GM18502 (cell line): Measurements from ENCODE around the gene GPX2.
"Not testable (repeated sequence)": the region's sequence is repeated elsewhere in the genome, so short reads cannot be mapped to it uniquely, and the experiment has no call there.

Source experiments
- ATAC-seq: cut with Tn5 transposase; IDR thresholded peaks from one replicate; pipeline ENCODE4 v1.9.1; 2021; ENCODE audit warnings: mild to moderate bottlenecking; ENCODE audit not compliant: unreplicated experiment, poor library complexity

Gene GPX2

GRCh38 chr14:64915797-64916196 is 26.7 kb downstream of the GPX2 start:
- no peak for ATAC-seq

- ATAC-seq, result no peak
Measured at GRCh38 chr14:64915029-64915424, 27.5 kb downstream of the GPX2 start.

GRCh38 chr14:64914237-64915028 is 28.1 kb downstream of the GPX2 start, which contains the start of gene CHURC1:
CHURC1 (plus strand) TSS chr14:64914455; CDS start chr14:64914496, 41 bp downstream.
- peak; percentile 99 for ATAC-seq

- not testable (repeated sequence) for ATAC-seq
Measured at GRCh38 chr14:64913477-64913876, 29.1 kb downstream of the GPX2 start.

DNA sequence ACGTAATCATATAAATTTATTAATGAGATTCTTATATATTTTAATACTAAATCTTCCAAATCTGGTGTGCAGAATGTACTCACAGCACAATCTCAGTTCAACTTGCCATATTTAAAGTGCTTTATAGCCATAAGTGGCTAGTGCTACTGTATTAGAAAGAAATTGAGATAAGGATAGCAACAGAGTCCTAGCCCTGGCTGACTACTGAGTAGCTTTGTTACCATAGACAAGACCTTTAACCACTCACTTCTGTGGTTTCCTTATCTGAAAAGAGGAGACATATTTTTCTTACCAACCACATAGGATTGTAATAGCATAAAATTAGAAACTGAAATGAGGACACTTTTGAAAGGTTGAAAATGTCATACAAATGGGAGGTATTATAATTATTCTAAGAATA is 30.3 kb downstream of the GPX2 start:
- no peak for ATAC-seq

GRCh38 chr14:64910847-64911495 is 31.6 kb downstream of the GPX2 start:
- ATAC-seq, result no peak

GRCh38 chr14:64906022-64906421 is 36.5 kb downstream of the GPX2 start:
- ATAC-seq, result no peak

DNA sequence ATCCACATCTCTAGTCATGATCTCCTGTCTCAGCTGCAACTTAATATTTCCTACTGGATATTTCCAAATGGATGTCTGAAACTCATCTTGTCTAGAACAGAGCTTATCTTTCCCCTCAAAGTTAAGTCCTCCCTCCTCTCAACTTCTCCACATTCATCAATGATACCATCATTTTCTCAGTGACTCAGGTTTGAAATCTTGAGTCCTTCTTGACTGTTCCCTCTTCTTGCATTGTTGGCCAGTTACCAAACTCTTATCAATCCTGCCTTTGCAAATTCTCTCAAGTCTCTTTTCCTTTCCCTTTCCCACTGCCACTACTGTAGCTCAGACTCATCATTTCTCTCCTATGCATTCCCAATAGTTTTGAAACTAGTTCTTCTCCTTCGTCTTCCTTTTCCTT is 42.6 kb downstream of the GPX2 start:
- ATAC-seq, result no peak

DNA sequence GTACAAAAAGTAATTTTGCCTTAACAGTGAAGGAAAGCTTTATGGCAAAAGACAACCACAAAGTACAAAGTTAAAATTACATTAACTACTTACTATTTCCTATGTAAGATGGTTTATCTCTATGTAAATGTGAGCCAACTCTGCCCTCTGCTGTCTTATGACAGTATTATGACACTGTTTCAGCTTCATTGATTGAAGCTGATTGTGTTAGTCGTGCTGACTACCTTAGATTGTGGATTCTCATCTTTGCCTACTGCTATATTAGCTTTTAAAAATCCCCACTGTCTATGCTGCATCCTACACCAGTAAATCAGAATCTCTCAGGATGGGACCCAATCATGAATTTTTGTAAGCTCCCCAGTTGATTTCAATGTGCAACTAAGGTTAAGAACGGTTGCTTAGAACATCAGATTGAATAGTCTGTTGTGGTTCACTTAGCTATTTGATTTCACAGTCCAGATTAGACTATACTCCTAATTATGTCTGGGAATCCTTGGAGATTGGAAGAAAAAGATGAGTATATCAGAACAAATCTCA is 50.6 kb downstream of the GPX2 start:
- no peak for ATAC-seq

DNA sequence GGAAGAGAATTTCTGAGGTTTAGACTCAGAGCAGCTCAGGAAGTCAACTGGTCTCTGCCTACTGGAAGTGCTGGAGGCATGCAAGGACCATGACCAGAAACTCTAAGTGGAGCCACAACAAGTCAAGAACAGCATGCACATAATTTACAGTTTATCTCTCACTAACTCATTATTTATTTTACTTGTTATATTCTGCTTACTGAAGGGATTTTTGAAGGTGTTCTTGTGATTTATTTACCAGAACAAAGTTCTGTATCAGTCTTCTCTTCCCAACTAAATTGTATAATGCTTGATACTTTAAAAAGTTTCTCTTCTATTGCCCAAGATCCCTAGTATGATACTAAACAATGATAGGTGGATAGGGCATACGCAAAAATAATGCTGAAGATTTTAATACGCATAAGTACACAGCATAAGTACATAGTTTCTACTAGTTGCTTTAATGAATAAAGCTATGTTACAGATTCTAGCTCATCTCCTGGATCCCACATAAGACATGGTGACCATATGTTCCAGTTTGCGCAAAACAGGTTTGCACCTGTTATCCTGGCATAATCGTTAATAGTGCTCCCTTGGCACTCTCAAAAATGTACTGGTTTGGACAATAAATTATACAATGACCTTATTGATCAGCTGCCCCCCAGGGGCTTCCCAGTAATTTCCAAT is 51.2 kb downstream of the GPX2 start:
- ATAC-seq, result no peak

DNA sequence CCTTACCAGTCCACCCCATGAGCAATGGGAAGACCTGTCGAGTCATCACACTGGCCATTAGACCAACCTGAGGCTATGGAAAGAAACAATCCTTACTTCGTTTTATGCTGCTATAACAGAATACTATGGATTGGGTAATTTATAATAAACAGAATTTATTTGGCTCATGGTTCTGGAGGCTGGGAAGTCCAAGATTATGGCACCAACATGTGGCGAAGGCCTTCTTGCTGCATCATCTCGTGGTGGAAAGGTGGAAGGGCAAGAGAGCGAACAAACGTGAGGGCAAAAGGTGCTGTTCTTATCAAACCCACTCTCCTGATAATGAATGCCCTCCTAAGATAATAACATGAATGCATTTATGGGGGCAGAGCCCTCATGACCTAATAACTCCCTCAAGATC is 53.2 kb downstream of the GPX2 start:
- no peak for ATAC-seq
